A673 (cell line): ENCODE data around the gene DDX39A.
"Not testable (repeated sequence)": the region's sequence is repeated elsewhere in the genome, so short reads cannot be mapped to it uniquely, and the experiment has no call there.

Source experiments
- EZH2 ChIP-seq: fragments of 200-600 bp; sonication (generic); IDR thresholded peaks from 2 replicates; pipeline ENCODE4 v1.6.1; 2017; ENCODE audit warnings: borderline replicate concordance, low read depth, mild to moderate bottlenecking, mixed read lengths, antibody characterized with exemption, low read length; ENCODE audit not compliant: poor library complexity, severe bottlenecking
- TF ChIP-seq, protein P1 (sequence below): fragments of 300-800, 200-600 bp; sonication (generic); conservative IDR thresholded peaks from 2 replicates; pipeline ENCODE4 v1.5.1; 2017; ENCODE audit warnings: low read depth, mild to moderate bottlenecking, antibody characterized with exemption, low read length, moderate library complexity, mixed read lengths

DNA sequence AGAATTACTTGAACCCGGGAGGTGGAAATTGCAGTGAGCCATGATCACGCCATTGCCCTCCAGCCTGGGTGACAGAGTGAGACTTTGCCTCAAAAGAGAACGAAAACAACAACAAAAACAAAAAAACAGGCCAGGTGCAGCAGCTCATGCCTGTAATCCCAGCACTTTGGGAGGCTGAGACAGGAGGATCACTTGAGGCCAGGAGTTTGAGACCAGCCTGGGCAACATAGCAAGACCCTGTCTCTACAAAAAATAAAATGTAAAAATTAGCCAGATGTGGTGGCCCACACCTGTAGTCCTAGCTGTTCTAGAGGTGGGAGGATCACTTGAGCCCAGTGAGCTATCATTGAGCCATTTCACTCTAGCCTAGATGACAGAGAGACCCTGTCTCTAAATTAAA, 33.2 kb upstream of the DDX39A start:
- TF ChIP-seq, protein P1, sequence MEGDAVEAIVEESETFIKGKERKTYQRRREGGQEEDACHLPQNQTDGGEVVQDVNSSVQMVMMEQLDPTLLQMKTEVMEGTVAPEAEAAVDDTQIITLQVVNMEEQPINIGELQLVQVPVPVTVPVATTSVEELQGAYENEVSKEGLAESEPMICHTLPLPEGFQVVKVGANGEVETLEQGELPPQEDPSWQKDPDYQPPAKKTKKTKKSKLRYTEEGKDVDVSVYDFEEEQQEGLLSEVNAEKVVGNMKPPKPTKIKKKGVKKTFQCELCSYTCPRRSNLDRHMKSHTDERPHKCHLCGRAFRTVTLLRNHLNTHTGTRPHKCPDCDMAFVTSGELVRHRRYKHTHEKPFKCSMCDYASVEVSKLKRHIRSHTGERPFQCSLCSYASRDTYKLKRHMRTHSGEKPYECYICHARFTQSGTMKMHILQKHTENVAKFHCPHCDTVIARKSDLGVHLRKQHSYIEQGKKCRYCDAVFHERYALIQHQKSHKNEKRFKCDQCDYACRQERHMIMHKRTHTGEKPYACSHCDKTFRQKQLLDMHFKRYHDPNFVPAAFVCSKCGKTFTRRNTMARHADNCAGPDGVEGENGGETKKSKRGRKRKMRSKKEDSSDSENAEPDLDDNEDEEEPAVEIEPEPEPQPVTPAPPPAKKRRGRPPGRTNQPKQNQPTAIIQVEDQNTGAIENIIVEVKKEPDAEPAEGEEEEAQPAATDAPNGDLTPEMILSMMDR, result not testable (repeated sequence)
- not testable (repeated sequence) for TF ChIP-seq EZH2
